K562 (cell line): ENCODE measurements around the gene PPAN.

Experiments
- CTCF ChIP-seq, 3 experiments: IDR thresholded peaks in 2 of 3; conservative IDR thresholded peaks in 1 of 3; 2 replicates each; pipeline ENCODE4 v1.5.1; 2011 to 2012; ENCODE audit warnings: low read length in 3 of 3, mild to moderate bottlenecking in 3 of 3, control low read depth in 2 of 3, improper control_type of control experiment in 1 of 3, inconsistent platforms in 1 of 3, low read depth in 1 of 3, mixed read lengths in 1 of 3, moderate library complexity in 1 of 3; ENCODE audit not compliant: insufficient read depth in 2 of 3
- ESRRA ChIP-seq: fragments of 450-650 bp; IDR thresholded peaks from 2 replicates; pipeline ENCODE4 v1.6.1; 2014; ENCODE audit warnings: low read depth, mild to moderate bottlenecking, moderate library complexity, borderline replicate concordance
- MTF1 ChIP-seq: fragments of 250-450 bp; sonication (Bioruptor Pico); IDR thresholded peaks from 2 replicates; pipeline ENCODE4 v1.9.0; 2021; ENCODE audit warnings: moderate library complexity, mild to moderate bottlenecking, inconsistent platforms, borderline replicate concordance
- MYNN ChIP-seq, 2 experiments: sonication (generic); formaldehyde crosslinking in 1 of 2; IDR thresholded peaks; 2 replicates each; pipeline versions ENCODE4 v1.5.0 to v1.6.1; 2016 to 2020; ENCODE audit warnings: antibody characterized with exemption in 1 of 2, missing genetic modification reagents in 1 of 2
- NFRKB ChIP-seq: fragments of 450-650 bp; IDR thresholded peaks from 2 replicates; pipeline ENCODE4 v1.6.1; 2016; ENCODE audit warnings: low read depth
- NRF1 ChIP-seq, 2 experiments: fragments of 450-650 bp; IDR thresholded peaks in 1 of 2; conservative IDR thresholded peaks in 1 of 2; 2 replicates each; pipeline ENCODE4 v1.6.1; 2014; ENCODE audit warnings: mild to moderate bottlenecking in 2 of 2
- RAD21 ChIP-seq, 2 experiments: fragments of 250-450 bp in 1 of 2; fragments of 450-650 bp in 1 of 2; sonication (Bioruptor Pico) in 1 of 2; formaldehyde crosslinking in 1 of 2; IDR thresholded peaks in 1 of 2; conservative IDR thresholded peaks in 1 of 2; 2 replicates each; pipeline versions ENCODE4 v1.4.0 to v1.8.0; 2020 to 2022; ENCODE audit warnings: mild to moderate bottlenecking in 2 of 2, moderate library complexity in 1 of 2
- RBFOX2 ChIP-seq: fragments of 200-400 bp; formaldehyde crosslinking; IDR thresholded peaks from 2 replicates; pipeline ENCODE4 v1.6.1; 2017; ENCODE audit warnings: low read depth, mild to moderate bottlenecking, low read length, moderate library complexity
- TEAD2 ChIP-seq: fragments of 450-650 bp; IDR thresholded peaks from 2 replicates; pipeline ENCODE4 v1.6.1; 2016; ENCODE audit warnings: missing genetic modification characterization, control low read depth, missing compliant biosample characterization
- ZBTB49 ChIP-seq: sonication (generic); formaldehyde crosslinking; IDR thresholded peaks from 2 replicates; pipeline ENCODE4 v1.8.0; 2022; ENCODE audit warnings: missing genetic modification reagents, mild to moderate bottlenecking, borderline replicate concordance

GRCh38 chr19:10112895-10113591 lies 6.9 kb downstream of the PPAN start:
- TF ChIP-seq NFRKB (no peak), MYNN (IDR thresholded peaks at IDR 0.05) (peak; percentile 71; the same call in 1 of the 2 replicates), MYNN (CRISPR knock-in tag; IDR thresholded peaks at IDR 0.05) (no peak), NRF1 (conservative IDR thresholded peaks at IDR 0.05 in 1 of 2, IDR thresholded peaks at IDR 0.05 in 1 of 2) (no peak), ZBTB49 (CRISPR knock-in tag) (no peak), MTF1 (CRISPR knock-in tag) (no peak), TEAD2 (tag) (no peak), CTCF (IDR thresholded peaks at IDR 0.05 in 2 of 3, conservative IDR thresholded peaks at IDR 0.05 in 1 of 3; ENCODE audit: insufficient read depth in 2 of 3, low read depth in 1 of 3, low read length in 3 of 3) (peak; percentile 73 to 82 (median 77)), RAD21 (CRISPR knock-in tag; conservative IDR thresholded peaks at IDR 0.05 in 1 of 2, IDR thresholded peaks at IDR 0.05 in 1 of 2) (peak; percentile 58 to 60), RBFOX2 (peak; percentile 56), ESRRA (0 out of 2 replicates have a peak, but pooled peaks have one; percentile 51)
